Right lobe of liver (tissue), 4 donors: ENCODE data around the gene SYNDIG1L.

ENCODE experiments used
- POLR2A ChIP-seq: fragments of 450-650 bp; IDR thresholded peaks from one replicate; pipeline ENCODE4 v1.6.1; 2017; ENCODE audit warnings: antibody characterized with exemption, mild to moderate bottlenecking
- TF ChIP-seq, protein P1 (sequence below), 4 donors: fragments of 200-600 bp in 3 of 4; fragments of 450-650 bp in 1 of 4; IDR thresholded peaks; one replicate each; pipeline versions ENCODE4 v1.5.1 to v1.8.0; 2016 to 2022; ENCODE audit warnings: antibody characterized with exemption in 4 of 4, mild to moderate bottlenecking in 2 of 4
- donor health status: DM: no; HTN: no; CAD: no.
- donor health status: DM: no; HTN: no; CAD: no.
- donor health status: DM: no; HTN: yes; CAD: no.

DNA sequence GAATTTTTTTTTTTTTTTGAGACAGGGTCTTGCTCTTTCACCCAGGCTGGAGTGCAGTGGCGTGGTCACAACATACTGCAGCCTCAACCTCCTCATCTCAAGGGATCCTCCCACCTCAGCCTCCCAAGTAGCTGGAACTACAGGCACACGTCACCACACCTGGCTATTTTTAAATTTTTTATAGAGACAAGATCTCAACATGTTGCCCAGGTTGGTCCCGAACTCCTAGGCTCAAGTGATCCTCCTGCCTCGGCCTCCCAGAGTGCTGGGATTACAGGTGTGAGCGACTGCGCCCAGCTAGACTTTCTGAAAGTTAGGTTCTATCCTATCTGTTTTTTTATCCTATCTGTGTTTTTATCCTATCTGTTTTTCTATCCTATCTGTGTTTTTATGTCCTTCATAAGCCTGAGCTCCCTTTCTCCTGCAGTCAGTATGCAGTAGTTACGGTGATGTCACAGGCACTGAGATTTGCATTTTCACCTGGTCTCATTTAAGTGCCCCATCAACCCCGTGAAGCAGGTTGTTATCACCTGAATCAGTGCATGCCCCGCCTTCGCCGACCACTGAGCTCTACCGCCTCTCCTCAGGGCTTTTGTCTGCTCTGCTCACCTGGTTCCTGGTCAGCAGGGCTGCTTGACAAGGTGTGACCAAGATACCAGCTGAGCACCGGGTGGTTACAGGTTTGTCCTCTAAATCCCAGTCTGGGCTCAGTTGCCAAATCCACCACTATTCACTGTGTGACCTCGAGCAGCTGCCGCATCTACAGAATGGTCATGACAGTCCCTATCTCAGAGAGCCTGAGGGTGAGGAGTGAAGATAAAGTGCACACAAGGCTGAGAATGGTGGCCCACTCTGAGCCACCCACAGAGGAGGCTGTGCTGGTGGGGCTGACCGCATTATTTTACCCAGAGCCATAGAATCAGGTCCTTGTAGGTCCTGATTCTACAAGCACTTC lies 33.1 kb downstream of the SYNDIG1L start:
- TF ChIP-seq, protein P1, sequence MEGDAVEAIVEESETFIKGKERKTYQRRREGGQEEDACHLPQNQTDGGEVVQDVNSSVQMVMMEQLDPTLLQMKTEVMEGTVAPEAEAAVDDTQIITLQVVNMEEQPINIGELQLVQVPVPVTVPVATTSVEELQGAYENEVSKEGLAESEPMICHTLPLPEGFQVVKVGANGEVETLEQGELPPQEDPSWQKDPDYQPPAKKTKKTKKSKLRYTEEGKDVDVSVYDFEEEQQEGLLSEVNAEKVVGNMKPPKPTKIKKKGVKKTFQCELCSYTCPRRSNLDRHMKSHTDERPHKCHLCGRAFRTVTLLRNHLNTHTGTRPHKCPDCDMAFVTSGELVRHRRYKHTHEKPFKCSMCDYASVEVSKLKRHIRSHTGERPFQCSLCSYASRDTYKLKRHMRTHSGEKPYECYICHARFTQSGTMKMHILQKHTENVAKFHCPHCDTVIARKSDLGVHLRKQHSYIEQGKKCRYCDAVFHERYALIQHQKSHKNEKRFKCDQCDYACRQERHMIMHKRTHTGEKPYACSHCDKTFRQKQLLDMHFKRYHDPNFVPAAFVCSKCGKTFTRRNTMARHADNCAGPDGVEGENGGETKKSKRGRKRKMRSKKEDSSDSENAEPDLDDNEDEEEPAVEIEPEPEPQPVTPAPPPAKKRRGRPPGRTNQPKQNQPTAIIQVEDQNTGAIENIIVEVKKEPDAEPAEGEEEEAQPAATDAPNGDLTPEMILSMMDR (IDR thresholded peaks at IDR 0.05): no peak
- TF ChIP-seq POLR2A: no peak
